Activated CD8-positive, alpha-beta memory T cell treated with anti-CD3 and anti-CD28 coated beads, Interleukin-2, amount 50 U/mL, for 48 hours (primary cell): ENCODE data around the gene RRAGB.
"Not testable (repeated sequence)": the region's sequence is repeated elsewhere in the genome, so short reads cannot be mapped to it uniquely, and the experiment has no call there.

ENCODE experiments used
- DNase-seq: peaks from one replicate; pipeline ENCODE4 v3.0.0-alpha.2; 2020

RRAGB gene, protein sequence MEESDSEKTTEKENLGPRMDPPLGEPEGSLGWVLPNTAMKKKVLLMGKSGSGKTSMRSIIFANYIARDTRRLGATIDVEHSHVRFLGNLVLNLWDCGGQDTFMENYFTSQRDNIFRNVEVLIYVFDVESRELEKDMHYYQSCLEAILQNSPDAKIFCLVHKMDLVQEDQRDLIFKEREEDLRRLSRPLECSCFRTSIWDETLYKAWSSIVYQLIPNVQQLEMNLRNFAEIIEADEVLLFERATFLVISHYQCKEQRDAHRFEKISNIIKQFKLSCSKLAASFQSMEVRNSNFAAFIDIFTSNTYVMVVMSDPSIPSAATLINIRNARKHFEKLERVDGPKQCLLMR

DNA sequence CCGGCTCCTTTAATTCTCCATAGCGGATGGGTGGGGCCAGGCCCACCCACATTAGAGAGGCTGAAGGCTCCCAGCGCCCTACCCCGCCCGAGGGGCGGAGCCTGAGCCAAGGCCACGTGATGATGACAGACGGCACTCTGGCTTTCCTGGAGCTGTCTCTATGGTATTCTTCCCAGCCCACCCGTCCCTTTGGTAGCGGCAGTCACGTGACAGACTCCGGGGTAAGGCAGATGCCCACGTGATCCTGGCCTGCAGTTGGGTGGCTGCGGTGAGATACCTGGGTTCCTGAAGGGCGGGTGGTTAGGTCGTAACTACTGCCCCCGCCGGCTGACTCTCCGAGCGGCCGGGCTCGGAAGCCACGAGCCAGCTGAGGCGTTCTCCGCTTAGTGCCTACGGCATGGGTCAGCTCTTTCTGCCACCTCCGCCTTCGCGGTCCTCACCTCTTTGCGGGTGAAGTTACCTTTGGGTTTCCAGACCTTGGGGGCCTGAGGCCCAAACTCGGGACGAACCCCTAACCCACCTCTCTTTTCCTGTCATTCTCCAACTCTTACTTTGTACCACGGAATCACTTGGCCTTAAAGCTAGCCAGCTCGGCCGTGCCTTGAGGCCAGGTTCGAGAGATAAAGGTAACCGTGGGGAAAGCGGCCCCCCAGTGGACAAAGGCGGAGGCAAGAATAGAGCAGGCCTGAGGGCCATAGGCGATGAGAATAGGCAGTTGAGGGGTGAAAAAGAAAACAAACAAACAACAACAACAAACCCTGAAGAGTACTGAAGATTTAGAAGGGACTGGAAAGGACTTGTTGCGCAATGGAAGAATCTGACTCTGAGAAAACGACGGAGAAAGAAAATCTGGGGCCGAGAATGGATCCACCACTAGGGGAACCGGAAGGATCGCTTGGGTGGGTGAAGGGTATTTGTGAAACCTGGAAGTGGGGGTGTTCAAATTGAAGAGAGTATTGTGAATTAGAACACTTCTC is at the start of gene RRAGB:
Gene RRAGB, plus strand, starts transcription at position 229 of the 977 bp plus-strand sequence. Its CDS starts 579 bp downstream, at position 808.
- peak; percentile 85 for DNase-seq

DNA sequence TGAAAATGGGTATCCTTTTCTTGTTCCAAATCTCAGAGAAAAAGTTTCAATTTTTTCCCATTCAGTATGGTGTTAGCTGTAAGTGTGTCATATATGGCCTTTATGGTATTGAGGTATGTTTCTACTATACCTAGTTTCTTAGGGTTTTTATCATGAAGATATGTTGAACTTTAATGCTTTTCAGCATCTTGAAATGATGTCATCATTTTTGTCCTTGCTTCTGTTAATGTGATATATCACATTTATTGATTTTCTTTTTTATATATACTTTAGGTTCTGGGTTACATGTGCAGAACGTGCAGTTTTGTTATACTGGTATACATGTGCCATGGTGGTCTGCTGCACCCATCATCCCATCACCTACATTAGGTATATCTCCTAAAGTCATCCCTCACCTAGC is 49.5 kb upstream of the RRAGB start:
- no peak for DNase-seq

GRCh38 chrX:55688579-55688978 is 29.0 kb upstream of the RRAGB start:
- DNase-seq, result not testable (repeated sequence)

DNA sequence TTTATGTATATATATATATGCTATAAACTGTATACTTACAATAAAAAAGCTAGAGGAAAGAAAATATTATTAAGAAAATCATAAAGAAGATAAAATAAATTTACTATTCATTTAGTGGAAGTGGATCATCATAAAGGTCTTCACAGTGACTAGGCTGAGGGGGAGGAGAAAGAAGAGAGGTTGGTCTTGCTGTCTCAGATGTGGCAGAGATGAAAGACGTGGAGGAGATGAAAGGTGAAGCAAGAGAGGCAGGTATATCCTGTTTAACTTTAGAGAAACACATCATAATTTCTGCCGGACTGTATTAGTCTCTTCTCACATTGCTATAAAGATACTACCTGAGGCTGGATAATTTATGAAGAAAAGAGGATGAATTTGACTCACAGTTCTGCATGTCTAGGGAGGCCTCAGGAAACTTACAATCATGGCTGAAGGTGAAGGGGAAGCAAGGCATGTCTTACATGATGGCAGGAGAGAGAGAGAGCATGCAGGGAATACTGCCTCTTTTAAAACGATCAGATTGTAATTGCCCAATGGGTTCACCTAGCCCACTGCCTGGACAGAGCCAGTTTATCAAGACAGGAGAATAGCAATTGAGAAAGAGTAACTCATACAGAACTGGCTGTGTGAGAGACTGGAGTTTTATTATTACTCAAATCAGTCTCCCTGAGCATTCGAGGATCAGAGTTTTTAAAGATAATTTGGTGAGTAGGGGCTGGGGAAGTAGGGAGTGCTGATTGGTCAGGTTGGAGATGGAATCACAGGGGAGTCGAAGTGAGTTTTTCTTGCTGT is 22.1 kb upstream of the RRAGB start:
- DNase-seq, result no peak

DNA sequence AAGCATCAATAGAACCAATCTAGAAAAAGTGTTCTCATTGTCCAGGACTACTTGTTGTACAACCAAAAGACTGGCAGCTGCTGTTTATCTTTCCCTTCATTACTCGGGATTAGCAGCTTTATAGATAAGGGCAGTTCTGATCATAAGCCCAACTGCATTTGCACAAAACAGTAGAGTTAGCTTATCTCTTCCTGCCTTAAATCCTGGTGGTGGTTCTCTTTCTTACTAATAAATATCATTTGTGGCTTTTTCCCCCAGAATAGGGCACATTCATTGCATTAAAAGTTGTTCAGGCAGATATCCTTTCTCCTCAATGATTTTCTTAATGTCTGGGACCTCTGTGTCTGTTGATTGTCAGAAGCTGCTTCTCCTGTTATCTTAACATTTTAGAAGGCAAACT is 20.2 kb upstream of the RRAGB start:
- no peak for DNase-seq

GRCh38 chrX:55702671-55703070 is 14.9 kb upstream of the RRAGB start:
- DNase-seq, result no peak

- not testable (repeated sequence) for DNase-seq
Observed at GRCh38 chrX:55703436-55703835, 14.1 kb upstream of the RRAGB start.

DNA sequence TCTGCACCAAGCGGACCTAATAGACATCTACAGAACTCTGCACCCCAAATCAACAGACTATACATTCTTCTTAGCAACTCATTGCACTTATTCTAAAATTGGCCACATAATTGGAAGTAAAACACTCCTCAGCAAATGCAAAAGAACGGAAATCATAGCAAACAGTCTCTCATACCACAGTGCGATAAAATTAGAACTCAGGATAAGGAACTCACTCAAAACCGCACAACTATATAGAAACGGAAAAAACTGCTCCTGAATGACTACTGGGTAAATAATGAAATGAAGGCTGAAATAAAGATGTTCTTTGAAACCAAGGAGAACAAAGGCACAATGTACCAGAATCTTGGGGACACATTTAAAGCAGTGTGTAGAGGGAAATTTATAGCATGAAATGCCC is 12.5 kb upstream of the RRAGB start:
- DNase-seq, result not testable (repeated sequence)

- no peak for DNase-seq
Observed at GRCh38 chrX:55709735-55710134, 7.8 kb upstream of the RRAGB start.

DNA sequence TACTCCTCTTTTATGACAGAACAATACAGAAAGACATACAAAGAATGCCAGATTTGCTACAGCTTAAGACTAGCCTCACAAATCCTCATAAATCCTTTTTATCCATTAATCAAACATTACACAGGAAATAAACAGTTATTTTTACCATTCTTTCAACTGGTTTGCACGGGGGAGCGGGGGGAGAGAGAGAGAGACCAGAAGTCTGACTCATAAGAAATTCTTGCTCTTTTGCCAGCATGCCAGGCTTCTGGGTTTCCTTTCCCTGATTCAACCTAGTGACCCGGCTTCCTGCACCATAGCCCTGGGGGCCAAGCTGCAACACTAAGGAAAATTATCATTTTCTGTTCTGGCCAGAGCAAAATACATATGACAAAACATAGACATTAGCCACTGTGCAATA is 6.8 kb upstream of the RRAGB start:
- no peak for DNase-seq

- DNase-seq, result no peak
Observed at GRCh38 chrX:55713631-55714030, 3.9 kb upstream of the RRAGB start.

DNA sequence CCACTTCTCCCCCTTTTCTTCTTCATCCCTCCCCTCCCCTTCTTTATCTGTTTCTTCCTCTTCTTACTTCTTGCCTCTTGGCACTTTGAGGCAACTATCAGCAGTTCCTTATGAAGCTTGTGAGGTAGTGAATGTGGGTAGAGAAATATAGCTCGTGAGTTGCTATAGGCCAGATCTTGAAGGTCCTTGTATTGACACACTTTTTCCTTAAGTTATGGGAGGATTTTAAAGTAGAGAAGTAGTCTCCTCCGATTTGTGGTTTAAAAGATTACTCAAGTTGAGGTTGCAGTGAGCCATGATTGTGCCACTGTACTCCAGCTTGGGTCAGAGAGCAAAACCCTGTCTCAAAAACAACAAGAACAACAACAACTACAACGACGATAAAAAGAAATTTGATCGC is 3.4 kb upstream of the RRAGB start:
- no peak for DNase-seq

- no peak for DNase-seq
Observed at GRCh38 chrX:55715847-55716246, 1.7 kb upstream of the RRAGB start.

GRCh38 chrX:55716937-55717336 is 612 bp upstream of the RRAGB start:
- DNase-seq, result no peak

GRCh38 chrX:55731826-55732225 is 14.3 kb downstream of the RRAGB start:
- DNase-seq, result no peak

- DNase-seq, result no peak
Observed at GRCh38 chrX:55738969-55739368, 21.4 kb downstream of the RRAGB start.

DNA sequence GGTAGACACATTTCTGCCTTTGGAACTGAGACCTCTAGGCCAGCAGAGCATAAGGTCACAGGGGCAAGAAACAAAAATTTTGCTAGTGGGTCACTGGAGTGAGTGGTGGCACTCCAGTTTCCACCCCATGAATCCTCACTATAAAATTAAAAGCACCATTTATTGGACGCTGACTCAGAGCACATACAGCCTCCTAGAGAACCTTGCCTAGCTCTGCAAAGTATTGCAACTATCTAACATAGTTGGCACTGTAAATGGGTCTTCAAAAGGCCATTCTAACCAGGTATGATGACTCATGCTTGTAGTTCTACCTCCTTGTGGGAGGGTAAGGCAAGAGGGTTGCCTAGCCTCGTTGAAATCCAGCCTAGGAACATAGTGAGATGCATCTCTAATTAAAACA is 25.1 kb downstream of the RRAGB start:
- no peak for DNase-seq

DNA sequence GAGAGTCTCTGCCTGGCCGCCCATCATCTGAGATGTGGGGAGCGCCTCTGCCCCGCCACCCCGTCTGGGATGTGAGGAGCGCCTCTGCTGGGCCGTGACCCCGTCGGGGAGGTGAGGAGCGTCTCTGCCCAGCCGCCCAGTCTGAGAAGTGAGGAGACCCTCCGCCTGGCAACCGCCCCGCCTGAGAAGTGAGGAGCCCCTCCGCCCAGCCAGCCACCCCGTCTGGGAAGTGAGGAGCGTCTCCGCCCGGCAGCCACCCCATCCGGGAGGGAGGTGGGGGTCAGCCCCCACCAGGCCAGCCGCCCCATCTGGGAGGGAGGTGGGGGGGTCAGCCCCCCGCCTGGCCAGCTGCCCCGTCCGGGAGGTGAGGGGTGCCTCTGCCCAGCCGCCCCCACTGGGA is 30.9 kb downstream of the RRAGB start:
- not testable (repeated sequence) for DNase-seq

DNA sequence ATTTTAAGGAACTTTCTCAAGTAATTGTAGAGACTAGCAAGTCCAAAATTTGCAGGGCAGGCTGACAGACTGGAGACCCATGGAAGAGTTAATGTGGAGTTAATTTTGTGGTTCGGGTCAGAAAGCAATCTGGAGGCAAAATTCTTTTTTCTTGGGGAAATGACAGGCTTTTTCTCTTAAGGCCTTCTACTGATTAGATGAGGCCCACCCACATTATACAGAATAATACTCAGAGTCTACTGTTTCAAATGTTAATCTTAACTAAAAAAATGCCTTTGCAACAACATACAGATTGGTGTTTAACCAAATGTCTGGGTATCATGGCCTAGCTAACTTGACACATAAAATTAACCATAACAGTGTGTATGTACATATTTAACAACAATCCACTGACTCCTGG is 32.7 kb downstream of the RRAGB start:
- DNase-seq, result no peak

GRCh38 chrX:55754861-55755294 is 37.3 kb downstream of the RRAGB start:
- no peak for DNase-seq

DNA sequence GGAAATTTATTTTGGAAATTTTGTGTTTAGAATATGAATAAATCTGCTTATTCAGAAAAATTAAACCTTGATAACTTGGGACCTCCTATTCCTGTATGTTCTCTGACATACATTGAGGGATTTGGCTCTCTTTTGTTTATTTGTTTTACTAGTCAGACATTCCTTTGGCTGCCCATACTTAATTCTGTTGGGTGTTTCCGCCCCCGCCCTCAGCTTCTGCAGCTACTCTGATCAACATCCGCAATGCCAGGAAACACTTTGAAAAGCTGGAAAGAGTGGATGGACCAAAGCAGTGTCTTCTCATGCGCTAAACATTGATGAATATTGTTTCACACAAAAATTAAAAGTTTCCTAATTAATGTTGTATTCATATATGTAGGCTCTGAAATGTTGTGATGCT is 40.5 kb downstream of the RRAGB start:
- no peak for DNase-seq

GRCh38 chrX:55759478-55759877 is 41.9 kb downstream of the RRAGB start:
- no peak for DNase-seq

DNA sequence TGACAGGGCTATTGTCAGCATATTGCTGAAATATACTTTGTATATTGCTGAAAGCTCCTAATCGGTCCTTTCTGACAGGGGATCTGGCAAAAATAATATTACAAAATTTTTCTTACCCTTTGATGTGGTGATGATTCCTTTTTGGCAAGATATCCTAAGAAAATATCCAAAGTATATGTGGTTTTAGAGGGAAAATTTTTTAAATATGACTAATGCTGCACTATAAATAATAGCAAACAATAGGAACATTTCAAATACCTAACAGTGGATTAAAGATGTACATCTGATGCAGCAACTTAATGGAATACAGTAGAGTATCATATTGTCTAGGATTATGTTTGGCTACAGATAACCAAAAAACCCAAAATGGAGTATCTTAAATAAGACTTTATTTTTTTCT is 49.6 kb downstream of the RRAGB start:
- DNase-seq, result no peak
